Adrenal gland (tissue), 12 donors: ENCODE results near the gene AXIN1. TPM values are rescaled to one million over a fixed set of nuclear protein-coding genes. Genes with fewer than 3 reads are reported as not detected.
"Not testable (repeated sequence)": the region's sequence is repeated elsewhere in the genome, so short reads cannot be mapped to it uniquely, and the experiment has no call there.

Experiments used
- DNase-seq, 7 donors: peaks; one replicate each; pipeline ENCODE4 v3.0.0-alpha.2; 2019 to 2020
- H3K27ac ChIP-seq, 5 donors: fragments of 200-600 bp; sonication (generic) in 4 of 5; 1 replicate in 3 of 5; 2 replicates in 2 of 5; pipeline versions ENCODE4 v1.5.1 to v1.8.0; 2016 to 2020; ENCODE audit warnings: mild to moderate bottlenecking in 1 of 5
- H3K27me3 ChIP-seq: fragments of 200-600 bp; 2 replicates; pipeline ENCODE4 v1.8.0; 2021
- H3K36me3 ChIP-seq, 2 donors: fragments of 200-600 bp; replicated peaks in 1 of 2; 1 replicate in 1 of 2; 2 replicates in 1 of 2; pipeline versions ENCODE4 v1.5.1 to v1.8.0; 2018 to 2022
- H3K4me1 ChIP-seq, 2 donors: fragments of 200-600 bp; replicated peaks in 1 of 2; 1 replicate in 1 of 2; 2 replicates in 1 of 2; pipeline versions ENCODE4 v1.5.1 to v1.8.0; 2018 to 2021
- H3K4me3 ChIP-seq, 4 donors: fragments of 200-600 bp; sonication (generic) in 3 of 4; one replicate each; pipeline ENCODE4 v1.5.1; 2016 to 2018
- H3K9me3 ChIP-seq, 3 donors: fragments of 200-600 bp; sonication (generic) in 1 of 3; replicated peaks in 1 of 3; 1 replicate in 2 of 3; 2 replicates in 1 of 3; pipeline versions ENCODE4 v1.5.1 to v1.8.0; 2016 to 2021
- POLR2A ChIP-seq, 2 donors: fragments of 450-650 bp; IDR thresholded peaks; one replicate each; pipeline ENCODE4 v1.6.1; 2017; ENCODE audit warnings: antibody characterized with exemption in 2 of 2, mild to moderate bottlenecking in 2 of 2, moderate library complexity in 1 of 2
- WGBS, 4 donors: extraction: QIAGEN DNeasy Blood & Tissue Kit in 2 of 4; methylation state at CpG; one replicate each; pipeline versions ENCODE4 v1.1.5 to v1.1.7; 2013 to 2017; 5-methylcytosine and 5-hydroxymethylcytosine counted together
- intact Hi-C, 2 donors: fragments of 100-400 bp; cut with DNase I; formaldehyde crosslinking; loops; one replicate each; pipeline versions ENCODE4 v1.14.1 to v1.15.0; 2022 to 2023
- polyA plus RNA-seq, 3 donors: library from polyadenylated mRNA; stranded (reverse); fragments of 200-250 nt in 2 of 3; fragments of 350-450 nt in 1 of 3; fragmentation: Illumina TruSeq in 1 of 3; extraction: RNeasy Lipid Tissue Mini Kit (QIAGEN cat#74804) in 1 of 3; gene quantifications; one replicate each; pipeline ENCODE4 v1.2.3, GENCODE V29; 2013 to 2014
- total RNA-seq, 9 donors: library from RNA; depleted of rRNA in 4 of 9; stranded (reverse); fragments of >200 nt in 4 of 9; fragments of 120-200 nt in 1 of 9; fragmentation: NEBNext Ultra II Directional in 1 of 9; extraction: Animal tissue kit (Norgen Biotek cat#: 25700) in 1 of 9; gene quantifications; one replicate each; pipeline versions ENCODE4 v1.1.0 to v1.2.4, GENCODE V29; 2013 to 2023
- TF ChIP-seq, protein P1 (sequence below), 6 experiments: fragments of 450-650 bp in 4 of 6; fragments of 200-600 bp in 2 of 6; sonication (generic) in 1 of 6; IDR thresholded peaks; 1 replicate in 5 of 6; 2 replicates in 1 of 6; pipeline versions ENCODE4 v1.5.1 to v1.8.0; 2016 to 2021; ENCODE audit warnings: antibody characterized with exemption in 6 of 6, mild to moderate bottlenecking in 2 of 6, moderate library complexity in 1 of 6
- donor health status: healthy with polysubstance abuse.
- donor health status: Bipolar disorder and iron deficiency.
- donor health status: DM: yes; HTN: yes; CAD: no.
- donor health status: DM: no; HTN: no; CAD: no.
- donor health status: DM: no; HTN: no; CAD: no.
- donor health status: DM: yes; HTN: yes; CAD: no.

Gene AXIN1
- total and polyA plus RNA-seq, 12 donors = 5.6 to 22.4 (median 16.2) TPM

DNA sequence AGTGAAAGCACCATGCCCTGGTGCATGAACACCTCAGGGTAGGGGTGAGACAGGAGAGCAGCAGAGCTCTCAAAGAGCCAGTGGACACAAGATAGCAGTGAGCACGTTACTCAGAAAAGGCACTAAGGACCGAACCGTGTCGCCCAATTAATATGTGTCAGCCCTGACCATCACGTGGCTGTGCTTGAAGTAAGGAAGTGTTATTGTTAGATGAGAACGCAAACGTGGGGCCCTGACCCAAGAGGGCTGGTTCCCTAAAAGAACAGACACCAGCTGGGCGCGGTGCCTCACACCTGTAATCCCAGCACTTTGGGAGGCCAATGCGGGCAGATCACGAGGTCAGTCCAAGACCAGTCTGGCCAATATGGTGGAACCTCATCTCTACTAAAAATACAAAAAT is 16.3 kb downstream of the AXIN1 start:
- peaks cover 0 to 6% of the 10 kb centered on the region in 2 donors for H3K4me1 ChIP-seq
- WGBS, 4 donors = 80 to 86% (median 82%) methylated on average over 11 of the region's 11 CpGs
- H3K36me3 ChIP-seq = no peaks in the 10 kb centered on the region
- intact Hi-C loops = no loop called here
- no peak overlapping the region for H3K4me3 ChIP-seq
- no peak overlapping the region for H3K27ac ChIP-seq
- TF ChIP-seq, protein P1, sequence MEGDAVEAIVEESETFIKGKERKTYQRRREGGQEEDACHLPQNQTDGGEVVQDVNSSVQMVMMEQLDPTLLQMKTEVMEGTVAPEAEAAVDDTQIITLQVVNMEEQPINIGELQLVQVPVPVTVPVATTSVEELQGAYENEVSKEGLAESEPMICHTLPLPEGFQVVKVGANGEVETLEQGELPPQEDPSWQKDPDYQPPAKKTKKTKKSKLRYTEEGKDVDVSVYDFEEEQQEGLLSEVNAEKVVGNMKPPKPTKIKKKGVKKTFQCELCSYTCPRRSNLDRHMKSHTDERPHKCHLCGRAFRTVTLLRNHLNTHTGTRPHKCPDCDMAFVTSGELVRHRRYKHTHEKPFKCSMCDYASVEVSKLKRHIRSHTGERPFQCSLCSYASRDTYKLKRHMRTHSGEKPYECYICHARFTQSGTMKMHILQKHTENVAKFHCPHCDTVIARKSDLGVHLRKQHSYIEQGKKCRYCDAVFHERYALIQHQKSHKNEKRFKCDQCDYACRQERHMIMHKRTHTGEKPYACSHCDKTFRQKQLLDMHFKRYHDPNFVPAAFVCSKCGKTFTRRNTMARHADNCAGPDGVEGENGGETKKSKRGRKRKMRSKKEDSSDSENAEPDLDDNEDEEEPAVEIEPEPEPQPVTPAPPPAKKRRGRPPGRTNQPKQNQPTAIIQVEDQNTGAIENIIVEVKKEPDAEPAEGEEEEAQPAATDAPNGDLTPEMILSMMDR (IDR thresholded peaks at IDR 0.05) = no peak
- no peak for TF ChIP-seq POLR2A (IDR thresholded peaks at IDR 0.05)
- no peak for DNase-seq
- H3K9me3 ChIP-seq = no peaks in the 10 kb centered on the region
- H3K27me3 ChIP-seq = no peaks in the 10 kb centered on the region

DNA sequence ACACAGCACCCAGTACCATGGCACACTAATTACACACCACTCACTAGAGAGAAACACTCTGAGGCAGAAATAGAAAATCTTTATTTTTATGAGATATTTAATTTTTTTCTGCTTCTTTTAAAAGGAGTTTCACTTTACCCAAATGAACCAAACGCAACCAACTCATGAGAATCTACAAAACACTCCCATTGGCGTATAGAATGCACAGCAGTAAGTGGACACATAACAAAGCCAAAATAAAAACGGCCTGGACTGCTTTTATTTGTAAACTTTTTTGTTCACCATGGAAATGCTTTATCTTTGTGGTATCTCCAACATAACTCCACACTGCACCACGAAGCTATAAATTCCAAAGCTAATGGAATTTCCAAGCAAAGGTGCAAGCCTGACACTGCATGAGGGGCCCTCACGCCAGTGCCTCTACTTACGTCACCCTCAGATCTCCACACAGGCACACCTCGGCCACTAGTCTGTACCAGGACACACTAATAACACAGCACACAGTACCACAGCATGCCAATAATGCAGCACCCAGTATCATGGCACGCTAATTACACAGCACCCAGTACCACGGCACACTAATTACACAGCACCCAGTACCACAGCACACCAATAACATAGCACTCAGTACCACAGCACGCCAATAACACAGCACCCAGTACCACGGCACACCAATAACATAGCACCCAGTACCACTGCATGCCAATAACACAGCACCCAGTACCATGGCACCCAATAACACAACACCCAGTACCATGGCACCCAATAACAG is 17.5 kb downstream of the AXIN1 start:
- H3K9me3 ChIP-seq, intact Hi-C loops, H3K27me3 ChIP-seq, H3K4me3 ChIP-seq, H3K27ac ChIP-seq, H3K36me3 ChIP-seq, DNase-seq: not testable (repeated sequence)
- H3K4me1 ChIP-seq = peaks cover 0 to 13% of the 10 kb centered on the region in 2 donors
- 80 to 92% (median 90%) methylated on average over 11 of the region's 11 CpGs for WGBS, 4 donors

DNA sequence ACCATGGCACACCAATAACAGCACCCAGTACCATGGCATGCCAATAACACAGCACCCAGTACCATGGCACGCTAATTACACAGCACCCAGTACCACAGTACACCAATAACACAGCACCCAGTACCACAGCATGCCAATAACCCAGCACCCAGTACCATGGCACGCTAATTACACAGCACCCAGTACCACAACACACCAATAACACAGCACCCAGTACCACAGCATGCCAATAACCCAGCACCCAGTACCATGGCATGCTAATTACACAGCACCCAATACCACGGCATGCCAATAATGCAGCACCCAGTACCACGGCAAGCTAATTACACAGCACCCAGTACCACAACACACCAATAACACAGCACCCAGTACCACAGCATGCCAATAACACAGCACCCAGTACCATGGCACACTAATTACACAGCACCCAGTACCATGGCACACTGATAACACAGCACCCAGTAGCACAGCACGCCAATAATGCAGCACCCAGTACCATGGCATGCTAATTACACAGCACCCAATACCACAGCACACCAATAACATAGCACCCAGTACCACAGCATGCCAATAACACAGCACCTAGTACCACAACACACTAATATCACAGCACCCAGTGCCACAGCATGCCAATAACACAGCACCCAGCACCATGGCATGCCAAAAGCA is 18.2 kb downstream of the AXIN1 start:
- DNase-seq, H3K27me3 ChIP-seq, H3K4me3 ChIP-seq, H3K36me3 ChIP-seq, H3K9me3 ChIP-seq, H3K27ac ChIP-seq, intact Hi-C loops: not testable (repeated sequence)
- H3K4me1 ChIP-seq = peaks cover 0 to 13% of the 10 kb centered on the region in 2 donors
- 93 to 97% (median 95%) methylated on average over 2 to 5 of the region's 5 CpGs for WGBS, 4 donors

DNA sequence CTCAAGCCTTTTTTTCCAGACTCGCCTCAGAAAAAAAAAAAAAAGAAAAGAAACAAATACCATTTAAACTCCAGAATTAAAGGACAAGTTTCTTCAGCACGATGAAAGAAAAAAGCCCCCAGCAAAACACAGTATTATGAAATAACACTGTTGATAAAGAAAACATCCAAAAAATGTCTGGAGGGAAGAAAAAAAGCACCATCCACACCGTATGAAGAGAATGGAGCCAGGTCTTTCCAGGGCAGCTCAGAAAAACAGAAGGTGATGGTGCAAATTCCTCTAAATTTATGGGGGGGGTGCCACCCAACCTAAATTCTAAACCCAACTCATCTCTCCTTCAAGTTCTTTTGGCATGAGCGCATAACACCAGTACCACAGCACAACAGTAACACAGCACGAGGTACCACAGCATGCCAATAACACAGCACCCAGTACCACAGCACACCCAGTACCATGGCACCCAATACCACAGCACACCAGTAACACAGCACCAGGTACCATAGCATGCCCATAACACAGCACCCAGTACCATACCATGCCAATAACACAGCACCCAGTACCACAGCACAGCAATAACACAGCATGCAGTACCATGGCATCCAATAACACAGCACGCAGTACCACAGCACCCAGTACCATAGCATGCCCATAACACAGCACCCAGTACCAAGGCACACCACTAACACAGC is 19.0 kb downstream of the AXIN1 start:
- TF ChIP-seq, protein P1 (IDR thresholded peaks at IDR 0.05) = no peak
- TF ChIP-seq POLR2A (IDR thresholded peaks at IDR 0.05) = no peak
- Histone ChIP-seq H3K4me3 (no peak overlapping the region), H3K27me3 (no peaks in the 10 kb centered on the region), H3K27ac (no peak overlapping the region), H3K36me3 (no peaks in the 10 kb centered on the region), H3K9me3 (no peaks in the 10 kb centered on the region), H3K4me1 (peaks cover 0 to 13% of the 10 kb centered on the region in 2 donors)
- intact Hi-C loops = no loop called here
- DNase-seq = no peak
- 76 to 81% (median 78%) methylated on average over 6 of the region's 6 CpGs for WGBS, 4 donors

DNA sequence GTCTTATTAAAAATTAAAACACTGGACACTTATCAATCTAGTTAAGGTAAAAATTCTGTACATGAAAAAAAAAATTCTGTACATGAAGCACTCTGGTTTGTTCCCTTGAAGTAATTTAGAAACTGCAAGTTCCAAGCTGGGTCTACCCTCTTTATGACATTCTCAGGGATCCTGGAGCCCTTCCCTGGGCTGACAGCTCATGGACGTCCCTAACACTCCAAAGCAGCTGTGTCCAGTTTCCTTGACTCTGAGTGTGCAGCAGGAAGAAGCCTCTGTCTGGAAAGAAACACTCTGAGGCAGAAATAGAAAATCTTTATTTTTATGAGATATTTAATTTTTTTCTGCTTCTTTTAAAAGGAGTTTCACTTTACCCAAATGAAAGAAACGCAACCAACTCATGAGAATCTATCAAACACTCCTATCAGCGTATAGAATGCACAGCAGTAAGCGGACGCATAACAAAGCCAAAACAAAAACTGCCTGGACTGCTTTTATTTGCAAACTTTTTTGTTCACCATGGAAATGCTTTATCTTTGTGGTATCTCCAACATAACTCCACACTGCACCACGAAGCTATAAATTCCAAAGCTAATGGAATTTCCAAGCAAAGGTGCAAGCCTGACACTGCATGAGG is 21.2 kb downstream of the AXIN1 start:
- WGBS, 4 donors = 69 to 73% (median 71%) methylated on average over 6 of the region's 6 CpGs
- H3K27ac ChIP-seq, intact Hi-C loops, H3K4me3 ChIP-seq, H3K9me3 ChIP-seq, H3K27me3 ChIP-seq, H3K36me3 ChIP-seq: not testable (repeated sequence)
- peaks cover 14 to 29% of the 10 kb centered on the region in 2 donors for H3K4me1 ChIP-seq
- peak in 1 of 7 donors; percentile 41 for DNase-seq
